GM19455 (cell line): ENCODE measurements around the gene TESK1.
"Not testable (repeated sequence)": the region's sequence is repeated elsewhere in the genome, so short reads cannot be mapped to it uniquely, and the experiment has no call there.

ENCODE experiments used
- ATAC-seq: cut with Tn5 transposase; IDR thresholded peaks from one replicate; pipeline ENCODE4 v1.9.1; 2021; ENCODE audit not compliant: unreplicated experiment

TESK1 gene

DNA sequence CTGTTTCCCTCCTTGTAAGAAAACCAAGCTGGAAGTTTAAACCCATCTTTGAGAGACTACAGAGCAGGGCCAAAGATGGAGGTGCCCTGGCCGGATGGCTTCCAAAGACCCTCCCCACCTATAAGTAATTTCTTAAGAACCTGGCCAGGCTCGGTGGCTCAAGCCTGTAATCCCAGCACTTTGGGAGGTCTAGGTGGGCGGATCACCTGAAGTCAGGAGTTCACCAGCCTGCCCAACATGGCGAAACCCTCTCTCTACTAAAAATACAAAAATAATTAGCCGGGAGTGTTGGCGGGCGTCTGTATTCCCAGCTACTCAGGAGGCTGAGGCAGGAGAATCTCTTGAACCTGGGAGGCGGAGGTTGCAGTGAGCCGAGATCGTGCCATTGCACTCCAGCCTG lies 40.7 kb downstream of the TESK1 start:
- not testable (repeated sequence) for ATAC-seq

DNA sequence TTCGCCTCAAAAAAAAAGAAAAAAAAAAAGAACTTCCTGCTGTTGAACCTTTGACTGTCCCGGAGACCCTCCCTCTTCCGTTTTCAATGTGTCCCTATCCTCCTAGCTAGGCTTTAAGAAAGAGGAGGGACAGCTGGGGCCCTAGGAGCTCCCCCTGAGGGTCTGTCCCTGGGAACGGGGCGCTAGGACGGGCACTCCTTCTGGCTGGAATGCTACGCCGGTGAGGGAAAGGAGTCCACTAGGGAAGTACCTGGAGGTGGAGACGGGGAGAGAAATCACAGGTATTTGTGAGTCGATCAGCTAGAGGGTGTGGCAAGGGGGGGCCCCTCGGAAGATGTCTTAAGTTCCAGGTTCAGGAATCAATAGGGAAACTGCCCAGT lies 41.1 kb downstream of the TESK1 start:
- ATAC-seq: no peak

DNA sequence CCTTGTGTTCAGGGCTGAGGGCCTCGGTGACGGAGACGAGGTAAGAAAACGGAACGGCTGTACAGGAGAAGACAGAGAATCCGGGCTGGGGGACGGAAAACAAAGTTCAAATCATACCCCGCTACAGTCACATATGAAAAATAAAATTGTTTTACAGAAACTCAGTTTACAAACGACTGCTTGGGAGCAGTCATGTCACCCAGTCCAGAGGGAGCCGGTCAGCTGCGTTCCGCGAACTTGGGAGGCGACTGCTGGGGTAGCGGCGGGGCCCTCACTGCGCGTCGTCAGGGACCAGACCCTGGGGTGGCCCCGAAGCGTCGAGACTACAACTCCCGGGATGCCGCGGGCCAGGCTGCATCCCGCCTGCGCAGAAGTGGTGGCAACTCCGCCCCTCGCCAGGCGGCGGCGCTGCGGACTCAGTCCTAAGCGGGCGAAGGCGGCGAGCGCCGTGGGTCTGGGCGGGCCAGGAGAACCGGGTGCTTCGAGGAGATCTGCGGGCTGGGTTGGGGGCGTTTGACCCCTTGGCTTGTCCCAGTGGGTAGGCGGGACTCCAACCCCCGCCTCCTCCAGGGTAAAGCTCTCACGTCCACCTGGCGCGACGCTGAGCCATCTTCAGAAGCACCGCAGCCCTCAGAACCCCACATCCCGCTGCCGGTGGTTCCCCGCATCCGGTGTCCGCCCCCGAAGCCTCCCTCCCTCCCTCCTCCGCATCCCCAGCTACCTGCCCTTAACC lies 41.6 kb downstream of the TESK1 start:
- peak; percentile 73 for ATAC-seq

DNA sequence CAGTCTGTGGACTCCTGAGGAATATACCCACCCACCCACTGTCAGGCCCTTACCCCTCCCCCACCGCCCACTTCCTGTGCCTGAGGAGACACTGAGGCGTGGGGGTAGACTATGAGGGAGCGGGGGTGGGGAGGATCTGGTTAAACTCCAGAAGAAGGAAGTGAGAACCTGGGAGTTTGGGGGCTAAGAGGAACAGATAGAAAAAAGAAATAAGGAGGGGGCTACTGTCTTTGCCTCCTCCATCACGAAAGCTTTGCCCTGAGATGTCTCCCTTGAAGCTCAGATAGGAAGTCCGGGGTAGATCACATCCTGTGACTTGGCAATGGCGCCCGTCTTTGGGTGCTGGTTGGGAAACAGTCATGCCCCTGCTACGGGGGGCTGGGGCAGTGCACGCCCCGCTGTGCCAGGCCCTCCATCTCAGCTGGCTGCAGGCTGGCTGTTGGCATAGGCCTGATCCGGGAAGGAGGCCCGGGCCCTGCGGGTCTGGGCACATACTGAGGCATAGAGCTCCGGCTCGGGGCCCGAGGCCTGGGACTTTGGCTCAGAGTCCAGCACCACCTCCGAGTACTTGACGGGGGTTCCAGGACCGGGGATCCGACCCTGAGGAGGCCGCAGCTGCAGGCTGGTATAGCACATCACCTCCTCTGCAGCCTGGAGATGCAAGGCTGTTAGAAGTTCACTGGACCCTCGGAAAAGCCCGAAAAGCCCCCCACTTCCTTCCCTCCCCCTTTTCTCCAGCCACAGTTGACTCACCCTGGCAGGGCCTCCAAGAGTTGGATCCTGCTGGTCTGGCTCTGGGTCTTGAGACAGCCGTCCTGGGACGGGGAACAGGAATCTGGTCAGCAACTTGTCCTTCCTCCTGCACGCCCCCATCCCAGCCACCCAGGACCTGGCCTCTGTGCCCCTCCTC lies 44.6 kb downstream of the TESK1 start:
- ATAC-seq: no peak

DNA sequence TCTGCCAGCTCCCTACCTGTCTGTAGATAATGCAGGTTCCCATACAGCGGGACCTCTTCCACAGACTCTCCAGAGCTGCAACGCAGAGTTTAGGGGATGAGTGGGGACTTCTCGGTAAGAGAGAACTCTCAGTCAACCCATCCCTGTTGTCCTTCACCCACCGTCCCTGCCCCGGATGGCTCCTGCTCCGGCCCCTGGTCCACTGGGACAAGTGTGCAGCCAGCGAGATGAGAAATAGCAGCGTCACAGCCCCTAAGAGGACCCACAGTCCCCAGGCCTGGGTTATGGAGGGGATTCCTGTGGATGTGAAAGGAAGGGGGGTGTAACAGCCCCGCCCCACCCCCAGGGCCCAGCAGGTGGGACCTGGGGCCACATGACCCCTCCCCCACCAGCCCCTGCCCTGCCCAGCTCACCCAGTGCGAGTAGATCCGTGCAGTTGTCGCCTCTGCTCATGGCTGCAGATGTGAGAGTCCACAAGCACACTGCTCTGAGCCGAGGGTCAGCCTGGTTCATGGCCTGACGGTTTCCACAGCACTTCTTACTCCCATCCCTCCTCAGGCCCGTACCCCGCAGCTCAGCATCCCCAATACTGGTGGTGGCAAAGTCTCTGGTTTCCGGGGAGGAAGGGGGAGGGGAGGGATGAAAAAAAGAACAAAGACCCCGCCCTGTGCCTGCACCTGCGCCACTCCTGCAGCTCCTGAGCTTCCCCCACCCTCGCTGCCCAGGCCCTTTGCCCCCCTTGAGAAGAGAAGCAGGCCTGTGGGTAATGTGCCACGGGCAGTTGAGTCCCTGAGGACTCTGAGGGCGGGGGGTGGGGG lies 45.5 kb downstream of the TESK1 start, which contains the start of gene SIT1:
Gene SIT1 (minus strand): TSS at position 591 of the 818 bp plus-strand sequence. CDS start 78 bp downstream, at position 513.
- ATAC-seq: no peak

DNA sequence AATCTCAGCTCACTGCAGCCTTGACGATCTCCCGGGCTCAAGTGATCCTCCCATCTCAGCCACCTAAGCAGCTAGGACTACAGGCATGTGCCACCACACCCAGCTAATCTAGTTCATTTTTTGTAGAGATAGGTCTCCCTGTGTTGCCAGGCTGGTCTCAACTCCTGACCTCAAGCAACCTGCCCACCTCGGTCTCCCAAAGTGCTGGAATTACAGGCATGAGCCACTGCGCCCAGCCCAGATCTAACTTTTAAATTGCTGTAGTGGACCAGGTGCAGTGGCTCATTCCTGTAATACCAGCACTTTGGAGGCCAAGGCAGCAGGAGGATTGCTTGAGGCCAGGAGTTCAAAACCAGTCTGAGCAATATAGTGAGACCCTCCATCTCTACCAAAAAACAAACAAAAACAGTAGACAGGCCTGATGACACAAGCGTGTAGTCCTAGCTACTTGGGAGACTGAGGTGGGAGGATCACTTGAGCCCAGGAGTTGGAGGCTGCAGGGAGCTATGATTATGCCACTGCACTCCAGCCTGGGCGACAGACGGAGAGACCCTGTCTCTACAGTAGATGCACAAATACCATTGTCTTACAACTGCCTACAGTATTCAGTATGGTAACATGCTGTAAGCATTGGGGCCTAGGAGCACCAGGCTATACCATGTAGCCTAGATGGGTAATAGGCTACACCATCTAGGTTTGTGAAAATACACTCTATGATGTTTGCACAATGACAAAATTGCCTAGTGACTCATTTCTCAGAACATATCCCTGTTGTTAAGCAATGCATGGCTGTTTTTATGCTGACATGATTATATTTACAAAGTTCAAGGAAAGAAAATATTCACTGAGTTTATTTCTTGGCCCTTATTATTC lies 47.1 kb downstream of the TESK1 start:
- ATAC-seq: no peak

DNA sequence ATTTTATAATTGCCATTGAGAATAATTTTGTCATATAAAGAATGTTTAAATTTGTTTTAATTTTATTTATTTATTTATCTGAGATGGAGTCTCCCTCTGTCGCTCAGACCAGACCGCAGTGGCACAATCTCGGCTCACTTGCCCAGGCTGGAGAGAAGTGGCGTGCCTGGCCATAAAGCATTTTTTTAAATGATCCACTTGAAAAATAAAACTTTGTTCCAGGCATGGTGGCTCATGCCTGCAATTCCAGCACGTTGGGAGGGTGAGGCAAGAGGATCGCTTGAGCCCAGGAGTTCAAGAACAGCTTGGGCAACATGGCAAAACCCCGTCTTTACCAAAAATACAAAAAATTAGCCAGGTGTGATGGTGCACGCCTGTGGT lies 47.8 kb downstream of the TESK1 start:
- no peak for ATAC-seq

DNA sequence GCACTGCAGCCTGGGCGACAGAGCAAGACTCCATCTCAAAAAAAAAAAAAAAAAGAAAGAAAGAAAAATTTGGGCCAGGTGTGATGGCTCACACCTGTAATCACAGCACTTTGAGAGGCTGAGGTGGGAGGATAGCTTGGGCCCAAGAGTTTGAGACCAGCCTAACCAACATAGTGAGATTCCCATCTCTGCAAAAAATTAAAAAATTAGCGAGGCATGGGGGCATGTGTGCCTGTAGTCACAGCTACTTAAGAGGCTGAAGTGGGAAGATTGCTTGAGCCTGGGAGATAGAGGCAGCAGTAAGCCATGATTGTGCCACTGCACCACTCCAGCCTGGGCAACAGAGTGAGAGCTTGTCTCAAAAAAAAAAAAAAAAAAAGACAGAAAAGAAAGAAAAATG lies 48.5 kb downstream of the TESK1 start:
- ATAC-seq: no peak

DNA sequence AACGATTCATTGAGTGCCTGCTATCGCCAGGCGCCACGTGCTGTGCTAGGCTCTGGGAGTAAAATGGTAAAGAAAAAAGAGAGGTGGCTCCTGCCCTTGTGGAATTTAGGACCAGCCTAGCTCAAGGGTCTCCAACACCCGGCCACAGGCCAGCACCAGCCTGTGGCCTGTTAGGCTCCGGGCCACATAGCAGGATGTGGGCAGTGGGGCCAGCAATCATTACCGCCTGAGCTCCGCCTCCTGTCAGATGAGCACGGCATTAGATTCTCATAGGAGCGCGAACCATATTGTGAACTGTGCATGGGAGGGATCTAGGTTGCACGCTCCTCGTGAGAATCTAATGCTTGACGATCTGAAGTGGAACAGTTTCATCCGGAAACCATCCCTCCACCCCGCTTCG lies 51.3 kb downstream of the TESK1 start:
- ATAC-seq: no peak

DNA sequence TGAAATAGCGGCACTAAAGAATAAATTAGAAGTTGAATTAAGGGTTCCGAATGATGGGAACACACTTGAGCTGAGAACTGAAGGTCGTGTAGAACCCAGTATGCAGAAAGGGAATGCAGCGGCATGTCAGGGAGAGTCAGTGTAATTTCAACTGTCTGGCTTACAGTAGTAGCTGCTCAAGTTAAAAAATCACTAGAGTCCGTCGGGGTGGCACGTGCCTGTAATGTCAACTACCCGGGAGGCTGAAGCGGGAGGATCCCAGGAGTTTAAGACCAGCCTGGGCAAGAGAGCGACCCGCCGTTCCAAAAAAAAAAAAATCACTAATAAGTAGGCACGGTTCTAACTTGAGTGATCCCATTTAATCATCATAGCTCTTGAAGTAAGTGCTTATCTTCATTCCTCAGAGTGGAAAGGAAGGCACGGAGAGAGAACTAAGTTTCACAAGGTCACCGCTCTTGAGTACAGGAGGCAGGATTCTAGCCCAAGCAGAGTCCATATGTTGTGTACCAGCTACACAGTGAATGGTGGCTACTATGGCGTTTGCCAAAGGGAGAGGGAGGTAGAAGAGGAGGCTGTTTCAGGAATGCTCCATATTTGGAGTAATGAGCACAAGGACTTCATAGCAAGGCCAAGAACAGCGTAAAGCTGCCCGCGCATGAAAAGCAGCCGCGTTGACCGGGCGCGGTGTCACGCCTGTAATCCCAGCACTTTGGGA lies 51.9 kb downstream of the TESK1 start:
- no peak for ATAC-seq

DNA sequence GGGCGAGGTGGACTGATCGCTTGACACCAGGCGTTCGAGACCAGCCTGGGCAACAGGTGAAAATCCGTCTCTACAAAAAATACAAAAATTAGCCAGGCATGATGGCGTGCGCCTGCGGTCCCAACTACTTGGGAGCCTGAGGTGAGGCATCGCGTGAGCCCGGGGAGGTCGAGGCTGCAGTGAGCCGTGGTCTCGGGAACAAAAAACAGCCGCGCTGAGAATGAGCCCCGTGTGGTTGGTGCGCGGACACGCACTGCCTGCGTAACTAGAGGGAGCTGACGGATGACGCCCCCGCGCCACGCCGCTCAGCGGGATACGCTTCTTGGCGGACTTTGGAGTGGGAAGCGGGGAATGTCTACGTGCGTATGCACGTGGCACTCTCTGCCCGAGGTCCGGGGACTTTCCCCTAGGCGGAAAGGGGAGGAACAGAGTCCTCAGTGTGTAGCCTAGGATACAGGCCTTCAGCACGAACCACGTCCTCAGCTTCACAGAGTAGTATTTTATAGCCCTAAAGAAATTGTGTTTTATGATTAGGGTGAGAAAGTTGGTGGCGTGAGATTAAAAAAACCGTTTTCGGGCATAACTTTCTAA lies 52.6 kb downstream of the TESK1 start, which contains the start of gene RMRP:
Gene RMRP (minus strand): TSS at position 474 of the 591 bp plus-strand sequence.
- peak; percentile 86 for ATAC-seq

DNA sequence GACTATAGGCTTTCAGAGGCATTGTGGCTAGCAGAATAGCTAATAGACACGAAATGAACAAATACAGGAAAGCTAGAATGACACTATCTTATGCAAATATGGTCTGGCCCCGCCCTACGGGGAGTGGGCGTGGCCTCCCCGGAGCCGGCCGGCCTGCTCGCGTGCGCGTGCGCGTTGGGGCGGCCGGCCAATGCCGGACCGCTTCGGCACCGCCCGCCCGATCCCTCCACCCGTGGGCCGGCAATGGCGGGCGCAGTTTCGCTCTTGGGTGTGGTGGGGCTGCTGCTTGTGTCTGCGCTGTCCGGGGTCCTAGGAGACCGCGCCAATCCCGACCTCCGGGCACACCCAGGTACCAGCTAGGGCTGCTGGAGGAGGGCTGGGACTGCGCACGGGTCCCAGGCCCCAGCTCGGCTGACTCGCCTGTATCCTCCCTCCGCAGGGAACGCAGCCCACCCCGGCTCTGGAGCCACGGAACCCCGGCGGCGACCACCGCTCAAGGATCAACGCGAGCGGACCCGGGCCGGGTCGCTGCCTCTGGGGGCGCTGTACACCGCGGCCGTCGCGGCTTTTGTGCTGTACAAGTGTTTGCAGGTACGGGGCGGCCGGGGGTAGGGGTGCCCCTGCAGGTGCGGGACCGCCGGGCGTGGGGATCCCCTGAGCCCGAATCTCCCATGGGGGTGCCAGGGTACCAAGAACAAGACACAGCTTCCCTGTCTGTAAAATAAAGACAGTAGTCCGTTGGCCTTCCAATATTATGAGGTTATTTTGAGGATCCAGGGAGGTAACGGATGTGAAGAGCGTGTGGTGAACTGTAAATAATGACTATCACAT lies 53.3 kb downstream of the TESK1 start, which contains the start of gene CCDC107:
Gene CCDC107 (plus strand): TSS at position 156 of the 831 bp plus-strand sequence. CDS start 88 bp downstream, at position 244.
- ATAC-seq: peak; percentile 62

DNA sequence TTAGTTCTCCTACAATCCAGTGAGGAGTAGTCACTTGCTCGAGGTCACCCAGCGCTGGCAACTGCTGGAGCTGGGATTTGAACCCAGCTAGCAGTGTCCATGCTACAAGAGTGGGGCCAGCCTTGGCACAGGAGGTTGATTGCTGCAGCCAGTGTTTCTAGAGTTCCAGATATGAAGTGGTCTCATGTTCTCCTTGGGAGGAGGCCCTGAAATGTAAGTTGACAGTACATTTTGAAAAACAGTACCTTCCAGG lies 53.8 kb downstream of the TESK1 start:
- ATAC-seq: no peak

DNA sequence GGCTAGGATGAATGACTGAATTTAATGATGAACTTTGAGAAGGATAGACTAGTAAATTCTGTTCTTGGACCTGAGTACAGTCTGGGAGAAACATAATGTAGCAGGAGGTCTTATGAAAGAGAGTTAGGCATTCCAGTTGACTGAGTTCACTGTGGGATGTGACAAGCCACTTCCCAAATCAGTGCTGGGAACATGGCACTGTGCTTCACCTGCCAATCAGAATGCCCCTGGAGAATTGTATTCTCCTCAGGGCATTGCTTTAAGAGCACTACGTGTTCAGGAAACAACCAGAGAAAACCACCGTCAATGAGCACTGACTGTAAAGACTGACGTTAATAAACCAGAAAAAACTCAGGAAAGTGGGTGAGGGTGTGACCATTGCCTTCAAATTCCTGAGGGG lies 54.3 kb downstream of the TESK1 start:
- no peak for ATAC-seq
